Erythroblast (primary cell): ENCODE measurements around the gene LYRM9.
"Not testable (repeated sequence)": the region's sequence is repeated elsewhere in the genome, so short reads cannot be mapped to it uniquely, and the experiment has no call there.

ENCODE experiments used
- DNase-seq, 2 experiments: peaks; one replicate each; lab custom pipeline; 2025; lab: John Stamatoyannopoulos, UW
- GATA1 ChIP-seq: IDR thresholded peaks from 2 replicates; pipeline ENCODE4 v1.6.1; 2011; ENCODE audit warnings: low read depth, mild to moderate bottlenecking, control low read depth, low read length, moderate library complexity
- POLR2A ChIP-seq: IDR thresholded peaks from 2 replicates; pipeline ENCODE4 v1.6.1; 2011; ENCODE audit warnings: mild to moderate bottlenecking, low read length

LYRM9 gene

GRCh38 chr17:27919079-27919478, 25.9 kb upstream of the LYRM9 start:
- DNase-seq: peak in 1 of 2 experiments; percentile 5
- TF ChIP-seq GATA1 (no peak), POLR2A (no peak)

- no peak for TF ChIP-seq GATA1
- TF ChIP-seq POLR2A: no peak
- DNase-seq: no peak
Observed at GRCh38 chr17:27918498-27918897, 25.3 kb upstream of the LYRM9 start.

- DNase-seq: no peak
- TF ChIP-seq POLR2A (no peak), GATA1 (no peak)
Observed at GRCh38 chr17:27917000-27917399, 23.8 kb upstream of the LYRM9 start.

- no peak for DNase-seq
- no peak for TF ChIP-seq GATA1
- TF ChIP-seq POLR2A: no peak
Observed at GRCh38 chr17:27915709-27916108, 22.5 kb upstream of the LYRM9 start.

- TF ChIP-seq POLR2A (no peak), GATA1 (no peak)
Observed at GRCh38 chr17:27914382-27914781, 21.2 kb upstream of the LYRM9 start.

GRCh38 chr17:27912964-27913363, 19.8 kb upstream of the LYRM9 start:
- TF ChIP-seq POLR2A (no peak), GATA1 (no peak)
- no peak for DNase-seq

More at GRCh38 chr17:27914382-27914781, 21.2 kb upstream of the LYRM9 start:
- DNase-seq: no peak

GRCh38 chr17:27912299-27912698, 19.1 kb upstream of the LYRM9 start:
- not testable (repeated sequence) for DNase-seq

GRCh38 chr17:27907976-27908558, 14.9 kb upstream of the LYRM9 start:
- no peak for TF ChIP-seq GATA1
- TF ChIP-seq POLR2A: no peak
- peak; percentile 44 to 45 for DNase-seq

- TF ChIP-seq POLR2A: no peak
- no peak for TF ChIP-seq GATA1
- no peak for DNase-seq
Observed at GRCh38 chr17:27906623-27907022, 13.5 kb upstream of the LYRM9 start.

- no peak for TF ChIP-seq GATA1
- no peak for TF ChIP-seq POLR2A
- DNase-seq: peak; percentile 9 to 48
Observed at GRCh38 chr17:27906226-27906580, 13.0 kb upstream of the LYRM9 start.

GRCh38 chr17:27905447-27906225, 12.5 kb upstream of the LYRM9 start:
- TF ChIP-seq POLR2A: no peak
- no peak for TF ChIP-seq GATA1
- DNase-seq: no peak

- no peak for DNase-seq
- TF ChIP-seq GATA1: no peak
- no peak for TF ChIP-seq POLR2A
Observed at GRCh38 chr17:27904534-27905446, 11.6 kb upstream of the LYRM9 start.

GRCh38 chr17:27904114-27904513, 10.9 kb upstream of the LYRM9 start:
- no peak for DNase-seq
- no peak for TF ChIP-seq GATA1
- no peak for TF ChIP-seq POLR2A

GRCh38 chr17:27899525-27899924, 6.4 kb upstream of the LYRM9 start:
- TF ChIP-seq POLR2A: no peak
- no peak for TF ChIP-seq GATA1
- no peak for DNase-seq
